PFSK-1 (cell line): ENCODE results near the gene NPR1.

Experiments used
- FOXP2 ChIP-seq: optimal IDR thresholded peaks from 2 replicates; pipeline ENCODE3; 2011; ENCODE audit warnings: borderline replicate concordance, control low read depth, inconsistent platforms; ENCODE audit not compliant: insufficient read depth; ENCODE audit errors: extremely low read length, extremely low read depth
- POLR2AphosphoS5 ChIP-seq: IDR thresholded peaks from 2 replicates; pipeline ENCODE4 v1.6.1; 2012; ENCODE audit warnings: low read depth, mild to moderate bottlenecking, control low read depth, low read length, moderate library complexity
- REST ChIP-seq, 2 experiments: IDR thresholded peaks; 2 replicates each; pipeline versions ENCODE4 v1.6.1 to v1.8.0; 2011 to 2012; ENCODE audit warnings: low read depth in 2 of 2, low read length in 2 of 2, control low read depth in 1 of 2, inconsistent platforms in 1 of 2, mild to moderate bottlenecking in 1 of 2, moderate library complexity in 1 of 2; ENCODE audit not compliant: insufficient read depth in 1 of 2
- SIN3A ChIP-seq: IDR thresholded peaks from 2 replicates; pipeline ENCODE4 v1.6.1; 2012; ENCODE audit warnings: mild to moderate bottlenecking, low read length, moderate library complexity, borderline replicate concordance; ENCODE audit not compliant: insufficient read depth
- TAF1 ChIP-seq: IDR thresholded peaks from 2 replicates; pipeline ENCODE4 v1.6.1; 2012; ENCODE audit warnings: low read length, control low read depth, borderline replicate concordance; ENCODE audit not compliant: insufficient read depth

GRCh38 chr1:153642161-153642560 is 36.3 kb upstream of the NPR1 start:
- TF ChIP-seq TAF1 (no peak), REST (IDR thresholded peaks at IDR 0.05; ENCODE audit: insufficient read depth in 1 of 2, low read depth in 2 of 2, low read length in 2 of 2) (no peak), SIN3A (no peak), POLR2AphosphoS5 (no peak), FOXP2 (no peak)
